Gastrocnemius medialis (tissue), 4 donors: ENCODE data around the gene LMNTD2. TPM values are rescaled to one million over a fixed set of nuclear protein-coding genes. Genes with fewer than 3 reads are reported as not detected.

Source experiments
- ATAC-seq, 2 donors: fragments of 150-250 bp; one replicate each; pipeline ENCODE4 v1.9.1; 2016
- DNase-seq, 2 donors: peaks; one replicate each; pipeline ENCODE4 v3.0.0-alpha.2; 2019
- H3K27ac ChIP-seq, 4 donors: fragments of 200-600 bp; sonication (generic); 1 replicate in 1 of 4; 2 replicates in 3 of 4; pipeline ENCODE4 v1.5.1; 2016 to 2018; ENCODE audit warnings: mild to moderate bottlenecking in 2 of 4, moderate library complexity in 1 of 4
- H3K27me3 ChIP-seq, 3 donors: fragments of 200-600 bp; sonication (generic) in 2 of 3; 1 replicate in 1 of 3; 2 replicates in 2 of 3; pipeline versions ENCODE4 v1.5.1 to v1.6.0; 2016 to 2019; ENCODE audit warnings: mild to moderate bottlenecking in 1 of 3, moderate library complexity in 1 of 3
- H3K36me3 ChIP-seq, 2 donors: fragments of 200-600 bp; sonication (generic) in 1 of 2; one replicate each; pipeline ENCODE4 v1.5.1; 2017 to 2018
- H3K4me1 ChIP-seq, 2 donors: fragments of 200-600 bp; sonication (generic) in 1 of 2; one replicate each; pipeline ENCODE4 v1.5.1; 2016 to 2017; ENCODE audit warnings: mild to moderate bottlenecking in 2 of 2
- H3K4me3 ChIP-seq, 4 donors: fragments of 200-600 bp; sonication (generic) in 3 of 4; 1 replicate in 1 of 4; 2 replicates in 3 of 4; pipeline ENCODE4 v1.5.1; 2016 to 2019; ENCODE audit warnings: mild to moderate bottlenecking in 2 of 4
- H3K9me3 ChIP-seq, 3 donors: fragments of 200-600 bp; sonication (generic) in 2 of 3; 1 replicate in 1 of 3; 2 replicates in 2 of 3; pipeline ENCODE4 v1.5.1; 2016 to 2019
- CTCF ChIP-seq, 5 experiments: fragments of 450-650 bp in 3 of 5; fragments of 200-600 bp in 2 of 5; sonication (generic) in 2 of 5; IDR thresholded peaks in 4 of 5; conservative IDR thresholded peaks in 1 of 5; 1 replicate in 4 of 5; 2 replicates in 1 of 5; pipeline ENCODE4 v1.5.1; 2016 to 2019; ENCODE audit warnings: antibody characterized with exemption in 5 of 5, mild to moderate bottlenecking in 3 of 5, moderate library complexity in 3 of 5
- POLR2A ChIP-seq, 2 donors: fragments of 450-650 bp; IDR thresholded peaks; one replicate each; pipeline ENCODE4 v1.6.1; 2017; ENCODE audit warnings: antibody characterized with exemption in 2 of 2, mild to moderate bottlenecking in 2 of 2, moderate library complexity in 2 of 2
- in situ Hi-C, 4 donors: fragments of 200-750 bp; cut with MboI; loops; one replicate each; pipeline versions ENCODE4 v1.15.0 to v1.8.0; 2017; ENCODE audit warnings: low sequenced_read_pairs in 4 of 4
- intact Hi-C: fragments of 100-400 bp; cut with DNase I; formaldehyde crosslinking; loops from one replicate; pipeline ENCODE4 v1.15.1; 2023; ENCODE audit warnings: low total_unique reads
- total RNA-seq, 4 donors: library from RNA; depleted of rRNA; stranded (reverse); fragments of >200 nt; gene quantifications; one replicate each; pipeline versions ENCODE4 v1.1.0 to v1.2.3, GENCODE V29; 2016

LMNTD2 gene
- total RNA-seq, 4 donors from 2014 or later: 0.13 to 1.5 TPM; not detected in 2

GRCh38 chr11:548700-549603 is 11.6 kb downstream of the LMNTD2 start:
- Histone ChIP-seq H3K4me3 (no peak overlapping the region), H3K36me3 (no peaks in the 10 kb centered on the region), H3K27ac (no peak overlapping the region), H3K9me3 (no peaks in the 10 kb centered on the region), H3K4me1 (no peaks in the 10 kb centered on the region), H3K27me3 (peaks cover 13 to 17% (median 16%) of the 10 kb centered on the region in 3 donors)
- no peak for DNase-seq
- intact Hi-C loops: no loop called here
- in situ Hi-C loops: no loop called here
- ATAC-seq: no peak
- TF ChIP-seq POLR2A (IDR thresholded peaks at IDR 0.05) (no peak), CTCF (IDR thresholded peaks at IDR 0.05 in 4 of 5, conservative IDR thresholded peaks at IDR 0.05 in 1 of 5) (no peak)

GRCh38 chr11:545171-545570 is 15.4 kb downstream of the LMNTD2 start:
- no peak for DNase-seq
- intact Hi-C loops (no loop called here), in situ Hi-C loops (no loop called here)
- Histone ChIP-seq H3K4me1 (no peaks in the 10 kb centered on the region), H3K36me3 (no peaks in the 10 kb centered on the region), H3K27me3 (peaks cover 0 to under 1% (median 0%) of the 10 kb centered on the region in 3 donors), H3K4me3 (no peak overlapping the region), H3K9me3 (no peaks in the 10 kb centered on the region), H3K27ac (no peak overlapping the region)
- no peak for TF ChIP-seq CTCF (IDR thresholded peaks at IDR 0.05 in 4 of 5, conservative IDR thresholded peaks at IDR 0.05 in 1 of 5)
- no peak for TF ChIP-seq POLR2A (IDR thresholded peaks at IDR 0.05)
- no peak for ATAC-seq

- H3K9me3 ChIP-seq: no peaks in the 10 kb centered on the region
- in situ Hi-C loops (no loop called here), intact Hi-C loops (no loop called here)
- no peaks in the 10 kb centered on the region for H3K36me3 ChIP-seq
- DNase-seq (no peak), ATAC-seq (no peak)
- no peaks in the 10 kb centered on the region for H3K4me1 ChIP-seq
- H3K27ac ChIP-seq: no peak overlapping the region
- TF ChIP-seq POLR2A (IDR thresholded peaks at IDR 0.05): no peak
- TF ChIP-seq CTCF (IDR thresholded peaks at IDR 0.05 in 4 of 5, conservative IDR thresholded peaks at IDR 0.05 in 1 of 5): no peak
- H3K27me3 ChIP-seq: peaks cover 0 to 4% (median 3%) of the 10 kb centered on the region in 3 donors
- H3K4me3 ChIP-seq: no peak overlapping the region
Measured at GRCh38 chr11:544817-545166, 15.7 kb downstream of the LMNTD2 start.

GRCh38 chr11:541433-541885 is 19.1 kb downstream of the LMNTD2 start:
- Histone ChIP-seq H3K36me3 (no peaks in the 10 kb centered on the region), H3K27ac (no peak overlapping the region), H3K9me3 (no peaks in the 10 kb centered on the region), H3K27me3 (peaks cover 21 to 25% (median 25%) of the 10 kb centered on the region in 3 donors), H3K4me1 (peaks cover 7 to 15% of the 10 kb centered on the region in 2 donors), H3K4me3 (no peak overlapping the region)
- DNase-seq: no peak
- ATAC-seq: no peak
- intact Hi-C loops: no loop called here
- in situ Hi-C loops: no loop called here
- TF ChIP-seq CTCF (IDR thresholded peaks at IDR 0.05 in 4 of 5, conservative IDR thresholded peaks at IDR 0.05 in 1 of 5): no peak
- TF ChIP-seq POLR2A (IDR thresholded peaks at IDR 0.05): no peak
